Diencephalon (tissue), 1 donor: Measurements from ENCODE around the gene VWCE. TPM values are rescaled to one million over a fixed set of nuclear protein-coding genes. Genes with fewer than 3 reads are reported as not detected.

Source experiments
- total RNA-seq: library from RNA; depleted of rRNA; stranded (reverse); fragments of >200 nt; gene quantifications from one replicate; pipeline ENCODE4 v1.2.3, GENCODE V29; 2014

VWCE gene
- 1.4 TPM for total RNA-seq

GRCh38 chr11:61294717-61295595, at the start of gene VWCE:
Gene VWCE (minus strand): TSS chr11:61295316. CDS start chr11:61295037, 279 bp downstream.

GRCh38 chr11:61332797-61333549, 37.9 kb upstream of the VWCE start, which contains the start of the genes DDB1 and TKFC:
Gene DDB1 (minus strand): TSS chr11:61333105. CDS start chr11:61332968, 137 bp downstream.
Gene TKFC (plus strand): TSS chr11:61333228. CDS start chr11:61334729, 1,501 bp downstream.

GRCh38 chr11:61240875-61241274, 54.2 kb downstream of the VWCE start, which contains the start of gene PGA5:
Gene PGA5 (plus strand): TSS chr11:61241175. CDS start chr11:61241227, 52 bp downstream.

GRCh38 chr11:61222047-61222446, 73.1 kb downstream of the VWCE start, which contains the start of gene PGA4:
Gene PGA4 (plus strand): TSS chr11:61222347. CDS start chr11:61222401, 54 bp downstream.

Other genes starting within 250 kb of the VWCE start
- not detected for gene CD5, start 192.8 kb downstream of the VWCE start, total RNA-seq
- gene VPS37C, start 133.9 kb downstream of the VWCE start, total RNA-seq, result 6.2 TPM
- gene PGA3, start 91.8 kb downstream of the VWCE start, total RNA-seq, result not detected
- gene PGA4, start 73.0 kb downstream of the VWCE start, total RNA-seq, result 0.23 TPM
- gene PGA5, start 54.1 kb downstream of the VWCE start, total RNA-seq, result not detected
- 200 TPM for gene DDB1, start 37.8 kb upstream of the VWCE start, total RNA-seq
- gene TKFC, start 37.9 kb upstream of the VWCE start, total RNA-seq, result 12.9 TPM
- 12.7 TPM for gene CYB561A3, start 66.6 kb upstream of the VWCE start, total RNA-seq
- gene TMEM138, start 67.1 kb upstream of the VWCE start, total RNA-seq, result 26.8 TPM
- 14.8 TPM for gene TMEM216, start 97.3 kb upstream of the VWCE start, total RNA-seq
- 31.1 TPM for gene CPSF7, start 134.7 kb upstream of the VWCE start, total RNA-seq
- 57.7 TPM for gene SDHAF2, start 134.8 kb upstream of the VWCE start, total RNA-seq
- gene LRRC10B, start 213.4 kb upstream of the VWCE start, total RNA-seq, result 6.7 TPM